ENCODE data around the gene DDX51.

DDX51 gene

GRCh38 chr12:132144115-132144809 lies at the start of gene DDX51, which contains the start of gene NOC4L:
Gene DDX51 (minus strand): TSS chr12:132144319. CDS start chr12:132144296, 23 bp downstream.
Gene NOC4L (plus strand): TSS chr12:132144457. CDS start chr12:132144489, 32 bp downstream.
- peak; percentile 83 for DNase-seq (ENCODE audit: low spot score)

- DNase-seq (ENCODE audit: low spot score), result no peak
Observed at GRCh38 chr12:132191715-132192553, 47.8 kb upstream of the DDX51 start.

GRCh38 chr12:132190834-132191500 lies 46.8 kb upstream of the DDX51 start:
- DNase-seq (ENCODE audit: low spot score), result no peak

GRCh38 chr12:132190012-132190755 lies 46.1 kb upstream of the DDX51 start:
- no peak for DNase-seq (ENCODE audit: low spot score)

- DNase-seq (ENCODE audit: low spot score), result peak; percentile 77
Observed at GRCh38 chr12:132189378-132190011, 45.4 kb upstream of the DDX51 start.

- DNase-seq (ENCODE audit: low spot score), result no peak
Observed at GRCh38 chr12:132188916-132189325, 44.8 kb upstream of the DDX51 start.

GRCh38 chr12:132188451-132188901 lies 44.4 kb upstream of the DDX51 start:
- DNase-seq (ENCODE audit: low spot score), result no peak

- no peak for DNase-seq (ENCODE audit: low spot score)
Observed at GRCh38 chr12:132187646-132188450, 43.7 kb upstream of the DDX51 start.

- DNase-seq (ENCODE audit: low spot score), result no peak
Observed at GRCh38 chr12:132186857-132187620, 42.9 kb upstream of the DDX51 start.

GRCh38 chr12:132186208-132186856 lies 42.2 kb upstream of the DDX51 start:
- DNase-seq (ENCODE audit: low spot score), result no peak

- no peak for DNase-seq (ENCODE audit: low spot score)
Observed at GRCh38 chr12:132185705-132186104, 41.6 kb upstream of the DDX51 start.

GRCh38 chr12:132182711-132183365 lies 38.7 kb upstream of the DDX51 start:
- peak; percentile 20 for DNase-seq (ENCODE audit: low spot score)

- DNase-seq (ENCODE audit: low spot score), result no peak
Observed at GRCh38 chr12:132182206-132182710, 38.1 kb upstream of the DDX51 start.

GRCh38 chr12:132181570-132182200 lies 37.6 kb upstream of the DDX51 start:
- no peak for DNase-seq (ENCODE audit: low spot score)

- DNase-seq (ENCODE audit: low spot score), result no peak
Observed at GRCh38 chr12:132180648-132181546, 36.8 kb upstream of the DDX51 start.

- no peak for DNase-seq (ENCODE audit: low spot score)
Observed at GRCh38 chr12:132179431-132180362, 35.6 kb upstream of the DDX51 start.
